HEK293T (cell line): ENCODE data around the gene SHH.

Experiments
- CTCF ChIA-PET: fragments of 350-600 bp; formaldehyde crosslinking; extraction: SDS; loops from one replicate; lab custom pipeline; 2021; ENCODE audit warnings: antibody characterized with exemption, inconsistent platforms; lab: Yijun Ruan, JAX
- POLR2A ChIA-PET: fragments of 350-600 bp; formaldehyde crosslinking; extraction: SDS; loops from one replicate; lab custom pipeline; 2020; ENCODE audit warnings: antibody characterized with exemption, inconsistent platforms; lab: Yijun Ruan, JAX
- DNase-seq: peaks from one replicate; pipeline ENCODE4 v3.0.0; 2012; ENCODE audit warnings: mixed read lengths; ENCODE audit errors: extremely low spot score
- ARNT ChIP-seq: fragments of 450-650 bp; IDR thresholded peaks from 2 replicates; pipeline ENCODE4 v1.6.1; 2017; ENCODE audit warnings: mild to moderate bottlenecking
- BHLHE40 ChIP-seq: fragments of 450-650 bp; IDR thresholded peaks from 2 replicates; pipeline ENCODE4 v1.6.1; 2016; ENCODE audit warnings: mild to moderate bottlenecking, moderate library complexity, borderline replicate concordance
- CTBP1 ChIP-seq: fragments of 450-650 bp; IDR thresholded peaks from 2 replicates; pipeline ENCODE4 v1.6.1; 2016; ENCODE audit warnings: borderline replicate concordance
- ELF4 ChIP-seq: fragments of 450-650 bp; IDR thresholded peaks from 2 replicates; pipeline ENCODE4 v1.6.1; 2017; ENCODE audit warnings: antibody characterized with exemption
- FOXA1 ChIP-seq: fragments of 450-650 bp; IDR thresholded peaks from 2 replicates; pipeline ENCODE4 v1.6.1; 2016; ENCODE audit warnings: mild to moderate bottlenecking
- FOXK2 ChIP-seq: fragments of 450-650 bp; IDR thresholded peaks from 2 replicates; pipeline ENCODE4 v1.6.1; 2016; ENCODE audit warnings: mild to moderate bottlenecking
- FOXM1 ChIP-seq: fragments of 450-650 bp; IDR thresholded peaks from 2 replicates; pipeline ENCODE4 v1.6.1; 2017; ENCODE audit warnings: mild to moderate bottlenecking, borderline replicate concordance
- HDGF ChIP-seq: fragments of 450-650 bp; IDR thresholded peaks from 2 replicates; pipeline ENCODE4 v1.6.1; 2017; ENCODE audit warnings: antibody characterized with exemption, borderline replicate concordance
- L3MBTL2 ChIP-seq: fragments of 450-650 bp; conservative IDR thresholded peaks from 2 replicates; pipeline ENCODE4 v1.6.1; 2016; ENCODE audit warnings: mild to moderate bottlenecking
- LEF1 ChIP-seq: fragments of 450-650 bp; IDR thresholded peaks from 2 replicates; pipeline ENCODE4 v1.6.1; 2017; ENCODE audit warnings: mild to moderate bottlenecking, borderline replicate concordance
- NFRKB ChIP-seq: fragments of 450-650 bp; IDR thresholded peaks from 2 replicates; pipeline ENCODE4 v1.6.1; 2016; ENCODE audit warnings: mild to moderate bottlenecking, moderate library complexity
- PKNOX1 ChIP-seq: fragments of 450-650 bp; IDR thresholded peaks from 2 replicates; pipeline ENCODE4 v1.6.1; 2016
- SP1 ChIP-seq: fragments of 450-650 bp; IDR thresholded peaks from 2 replicates; pipeline ENCODE4 v1.6.1; 2017
- SUZ12 ChIP-seq: fragments of 450-650 bp; IDR thresholded peaks from 2 replicates; pipeline ENCODE4 v1.6.1; 2016; ENCODE audit warnings: mild to moderate bottlenecking
- TARDBP ChIP-seq: fragments of 450-650 bp; IDR thresholded peaks from 2 replicates; pipeline ENCODE4 v1.6.1; 2016
- ZNF384 ChIP-seq: fragments of 450-650 bp; IDR thresholded peaks from 2 replicates; pipeline ENCODE4 v1.6.1; 2016

The SHH gene

GRCh38 chr7:155856656-155857055 is 44.4 kb upstream of the SHH start:
- CTCF ChIA-PET: no interaction called here
- TF ChIP-seq NFRKB (no peak), ZNF384 (no peak), LEF1 (no peak), TARDBP (no peak), HDGF (no peak), BHLHE40 (no peak), ELF4 (no peak), L3MBTL2 (no peak), SP1 (no peak)
- no peak for DNase-seq
- POLR2A ChIA-PET: interaction anchor here (0.5 kb wide), 1 partner anchor 14 kb away, joined by 3 read pairs; no protein-coding TSS in a partner anchor

GRCh38 chr7:155852426-155853301 is 40.4 kb upstream of the SHH start:
- TF ChIP-seq HDGF: no peak
- TF ChIP-seq TARDBP: no peak
- TF ChIP-seq NFRKB: no peak
- TF ChIP-seq CTBP1: no peak
- no peak for TF ChIP-seq SP1
- no peak for DNase-seq
- ChIA-PET CTCF (no interaction called here), POLR2A (no interaction called here)

- ChIA-PET POLR2A (no interaction called here), CTCF (no interaction called here)
- TF ChIP-seq SP1: no peak
- TF ChIP-seq ELF4: no peak
- TF ChIP-seq FOXM1: no peak
- no peak for DNase-seq
Measured at GRCh38 chr7:155851892-155852291, 39.6 kb upstream of the SHH start.

DNA sequence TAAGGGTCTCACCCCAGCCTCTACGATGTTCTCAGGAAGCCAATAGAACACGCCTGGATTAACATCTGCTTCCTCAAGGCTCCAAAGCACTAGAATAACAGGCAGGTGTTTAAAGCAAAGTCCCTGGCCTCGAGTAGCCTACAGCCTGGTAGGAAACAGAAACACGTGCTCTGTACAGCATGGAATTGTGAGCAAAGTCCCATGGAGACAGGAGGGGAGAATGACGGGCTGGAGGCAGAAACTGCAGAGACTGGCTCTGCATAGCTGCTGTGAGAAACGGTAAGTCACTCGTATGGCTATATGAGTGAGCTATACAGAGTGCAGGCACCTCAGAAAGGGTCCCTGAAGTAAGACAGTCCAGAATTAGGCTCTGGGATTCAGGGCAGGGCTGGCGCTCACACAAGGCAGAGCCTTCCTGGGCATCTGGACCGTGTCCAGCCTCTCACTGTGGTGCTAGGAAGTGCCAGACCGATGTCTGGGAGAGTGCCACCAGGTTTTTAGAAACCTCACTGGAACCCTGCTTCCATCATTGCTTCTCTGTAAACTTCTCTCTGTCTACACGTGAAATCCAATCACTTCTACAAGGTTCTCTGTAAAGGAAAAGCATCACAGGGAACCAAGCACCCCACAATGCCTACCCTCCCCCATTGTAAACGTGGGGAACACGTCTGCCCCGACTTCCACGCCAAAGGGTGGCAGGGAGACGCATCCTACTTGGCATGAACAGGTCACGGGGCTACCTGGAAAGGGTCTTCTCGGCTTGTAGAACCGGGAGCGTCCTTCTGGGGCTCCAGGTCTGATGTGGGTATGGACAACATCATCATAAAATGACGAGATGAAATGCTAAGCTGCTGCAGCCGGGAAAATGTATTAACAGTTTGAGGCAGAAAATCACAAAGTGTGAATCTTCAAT is 38.8 kb upstream of the SHH start:
- CTCF ChIA-PET: no interaction called here
- DNase-seq: no peak
- TF ChIP-seq L3MBTL2 (no peak), ARNT (no peak), HDGF (no peak), BHLHE40 (no peak), PKNOX1 (no peak), SUZ12 (no peak), NFRKB (no peak), FOXM1 (no peak), TARDBP (no peak), SP1 (no peak)
- POLR2A ChIA-PET: no interaction called here

DNA sequence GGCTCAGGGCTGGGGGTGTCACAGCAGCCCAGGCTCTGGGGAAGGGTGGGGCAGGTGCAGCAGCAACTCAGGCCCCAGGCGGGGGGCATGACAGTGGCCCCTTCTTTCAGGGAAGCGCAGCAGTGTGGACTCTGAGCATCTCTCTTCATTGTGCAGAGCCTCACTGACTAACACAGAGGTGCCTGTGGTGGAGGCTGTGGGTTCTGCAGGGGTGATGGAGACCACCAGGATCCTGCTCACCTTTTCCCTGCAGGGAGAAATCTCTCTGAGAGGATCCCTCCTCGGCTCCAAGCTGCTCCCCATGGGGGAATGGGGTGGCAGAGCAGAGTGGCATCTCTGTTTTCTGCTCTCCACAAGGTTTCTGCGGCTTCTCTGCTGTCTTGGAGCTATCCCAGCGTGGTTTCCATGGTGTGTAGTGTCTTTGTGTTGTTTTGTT is 37.8 kb upstream of the SHH start:
- POLR2A ChIA-PET: no interaction called here
- TF ChIP-seq ARNT (no peak), SP1 (no peak), TARDBP (no peak), L3MBTL2 (no peak), FOXM1 (no peak), ELF4 (no peak), SUZ12 (no peak), NFRKB (no peak), CTBP1 (no peak), FOXK2 (no peak), LEF1 (no peak), BHLHE40 (no peak), ZNF384 (no peak), PKNOX1 (no peak), FOXA1 (no peak), HDGF (no peak)
- CTCF ChIA-PET: no interaction called here
- no peak for DNase-seq

DNA sequence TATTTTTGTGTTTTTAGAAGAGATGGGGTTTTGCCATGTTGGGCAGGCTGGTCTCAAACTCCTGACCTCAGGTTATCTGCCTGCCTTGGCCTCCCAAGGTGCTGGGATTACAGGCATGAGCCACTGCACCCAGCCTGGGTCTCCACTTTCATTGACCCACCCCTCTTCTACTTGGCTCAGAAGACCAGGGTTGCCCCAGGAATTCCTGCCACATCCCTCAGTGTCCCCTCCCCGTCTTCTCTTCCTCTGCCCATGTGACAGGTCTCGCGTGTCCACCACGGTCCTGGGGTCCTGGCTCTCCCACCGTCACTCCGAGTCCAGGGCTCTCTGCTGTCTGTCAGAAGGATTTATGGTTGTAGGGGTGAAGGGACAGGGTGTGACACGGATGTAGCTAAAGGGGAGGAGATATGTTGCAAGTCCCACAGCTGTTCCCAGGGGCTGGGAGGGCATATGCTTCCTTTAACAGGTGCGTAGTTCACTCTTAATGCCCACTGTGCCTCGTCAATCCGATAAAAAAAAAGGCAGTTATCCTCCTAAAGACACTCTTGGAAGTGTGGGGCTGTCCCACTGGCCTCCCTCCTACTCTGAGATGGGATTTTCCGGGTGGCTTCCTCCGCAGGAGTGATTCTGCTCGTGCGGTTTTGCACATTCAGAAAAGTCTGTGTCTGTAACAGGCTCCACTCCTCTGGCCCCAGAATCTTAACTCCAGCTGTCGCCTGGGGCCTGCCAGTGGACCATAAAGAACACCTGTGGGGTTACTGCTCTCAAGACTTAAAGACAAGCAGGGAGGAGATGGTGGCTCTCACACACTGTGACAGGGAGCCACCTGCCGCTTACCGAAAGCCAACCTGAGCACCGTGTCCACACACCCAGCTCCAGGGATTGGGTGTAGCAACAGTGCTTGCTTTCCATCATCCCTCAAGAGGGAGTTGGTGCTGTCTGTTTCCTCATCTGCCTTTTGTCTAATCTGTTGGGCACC is 36.7 kb upstream of the SHH start:
- TF ChIP-seq SUZ12: no peak
- TF ChIP-seq NFRKB: no peak
- TF ChIP-seq FOXA1: no peak
- no peak for TF ChIP-seq ELF4
- no peak for TF ChIP-seq PKNOX1
- no peak for TF ChIP-seq TARDBP
- TF ChIP-seq L3MBTL2: no peak
- no peak for TF ChIP-seq FOXM1
- no peak for TF ChIP-seq BHLHE40
- TF ChIP-seq SP1: no peak
- no peak for TF ChIP-seq ZNF384
- TF ChIP-seq ARNT: no peak
- no peak for TF ChIP-seq FOXK2
- no peak for TF ChIP-seq CTBP1
- no peak for TF ChIP-seq HDGF
- TF ChIP-seq LEF1: no peak
- ChIA-PET CTCF (no interaction called here), POLR2A (no interaction called here)
- no peak for DNase-seq
